Naive B cell (primary cell): ENCODE results near the gene PACS2. TPM values are rescaled to one million over a fixed set of nuclear protein-coding genes. Genes with fewer than 3 reads are reported as not detected.

ENCODE experiments used
- ATAC-seq, 2 donors: fragments of 150-1000 bp; cut with Tn5 transposase; 2 replicates each; pipeline ENCODE4 v1.10.0; 2021; ENCODE audit warnings: low read depth in 2 of 2, mild to moderate bottlenecking in 2 of 2, moderate library complexity in 2 of 2
- DNase-seq: peaks from one replicate; pipeline ENCODE4 v3.0.0; 2022
- H3K27ac Mint-ChIP-seq, 6 donors: one replicate each; pipeline ENCODE4 v1.8.0; 2020 to 2022; ENCODE audit warnings: mild to moderate bottlenecking in 6 of 6, mixed read lengths in 6 of 6, moderate library complexity in 5 of 6, inconsistent platforms in 2 of 6
- H3K27me3 Mint-ChIP-seq, 3 donors: one replicate each; pipeline ENCODE4 v1.8.0; 2021 to 2022; ENCODE audit warnings: mixed read lengths in 3 of 3, mild to moderate bottlenecking in 1 of 3
- H3K36me3 Mint-ChIP-seq, 2 donors: one replicate each; pipeline ENCODE4 v1.8.0; 2020 to 2022; ENCODE audit warnings: mixed read lengths in 2 of 2, inconsistent platforms in 1 of 2, mild to moderate bottlenecking in 1 of 2
- H3K4me1 Mint-ChIP-seq, 3 donors: one replicate each; pipeline ENCODE4 v1.8.0; 2020 to 2022; ENCODE audit warnings: mixed read lengths in 3 of 3, inconsistent platforms in 1 of 3, mild to moderate bottlenecking in 1 of 3, moderate library complexity in 1 of 3
- H3K4me3 Mint-ChIP-seq, 8 donors: one replicate each; pipeline ENCODE4 v1.8.0; 2020 to 2022; ENCODE audit warnings: mild to moderate bottlenecking in 8 of 8, mixed read lengths in 8 of 8, moderate library complexity in 8 of 8, inconsistent platforms in 2 of 8
- H3K9me3 Mint-ChIP-seq, 7 donors: one replicate each; pipeline ENCODE4 v1.8.0; 2020 to 2022; ENCODE audit warnings: mixed read lengths in 7 of 7, mild to moderate bottlenecking in 5 of 7, inconsistent platforms in 2 of 7, moderate library complexity in 1 of 7
- polyA plus RNA-seq, 6 donors: library from polyadenylated mRNA; unstranded; fragments of 300-500 nt; fragmentation: Illumina TruSeq; gene quantifications; one replicate each; pipeline ENCODE4 v1.2.3, GENCODE V29; 2021; ENCODE audit warnings: low read depth in 6 of 6

Gene PACS2
- polyA plus RNA-seq, 6 donors from 2014 or later: 1.3 to 3.7 (median 1.5) TPM

GRCh38 chr14:105390849-105391500 lies 76.4 kb downstream of the PACS2 start:
- H3K27ac Mint-ChIP-seq: peak overlapping the region in 2 of 6 donors; percentile 36 to 54
- no peak overlapping the region for H3K4me3 Mint-ChIP-seq
- H3K27me3 Mint-ChIP-seq: no peaks in the 10 kb centered on the region

GRCh38 chr14:105391541-105391940 lies 77.0 kb downstream of the PACS2 start:
- peak overlapping the region in 3 of 6 donors; percentile 47 to 88 (median 63) for H3K27ac Mint-ChIP-seq
- H3K4me1 Mint-ChIP-seq: peaks cover 9 to 15% (median 9%) of the 10 kb centered on the region in 3 donors
- DNase-seq (no peak), ATAC-seq (no peak)
- H3K9me3 Mint-ChIP-seq: no peaks in the 10 kb centered on the region
- no peak overlapping the region for H3K4me3 Mint-ChIP-seq
- H3K36me3 Mint-ChIP-seq: no peaks in the 10 kb centered on the region
- no peaks in the 10 kb centered on the region for H3K27me3 Mint-ChIP-seq

More at GRCh38 chr14:105390849-105391500, 76.4 kb downstream of the PACS2 start:
- DNase-seq (no peak), ATAC-seq (no peak)
- Mint-ChIP-seq H3K4me1 (peaks cover 9 to 15% (median 9%) of the 10 kb centered on the region in 3 donors), H3K36me3 (no peaks in the 10 kb centered on the region), H3K9me3 (no peaks in the 10 kb centered on the region)

GRCh38 chr14:105392131-105393090 lies 77.9 kb downstream of the PACS2 start:
- Mint-ChIP-seq H3K36me3 (no peaks in the 10 kb centered on the region), H3K27ac (peak overlapping the region in 3 of 6 donors; percentile 47 to 66 (median 63)), H3K9me3 (no peaks in the 10 kb centered on the region), H3K4me1 (peaks cover 9 to 15% (median 9%) of the 10 kb centered on the region in 3 donors), H3K27me3 (no peaks in the 10 kb centered on the region), H3K4me3 (no peak overlapping the region)
- DNase-seq (no peak), ATAC-seq (no peak)

- Mint-ChIP-seq H3K36me3 (no peaks in the 10 kb centered on the region), H3K4me1 (peaks cover 9 to 15% (median 14%) of the 10 kb centered on the region in 3 donors), H3K27ac (no peak overlapping the region), H3K4me3 (no peak overlapping the region), H3K27me3 (no peaks in the 10 kb centered on the region), H3K9me3 (no peaks in the 10 kb centered on the region)
- DNase-seq: no peak
- ATAC-seq: no peak
These were observed 78.6 kb downstream of the PACS2 start for GRCh38 chr14:105393151-105393550.

- Mint-ChIP-seq H3K36me3 (no peaks in the 10 kb centered on the region), H3K27me3 (no peaks in the 10 kb centered on the region), H3K27ac (peak overlapping the region in 3 of 6 donors; percentile 10 to 58 (median 37)), H3K4me1 (peaks cover 14 to 23% (median 21%) of the 10 kb centered on the region in 3 donors), H3K4me3 (peak overlapping the region in 2 of 8 donors; percentile 15 to 53), H3K9me3 (no peaks in the 10 kb centered on the region)
- DNase-seq (no peak), ATAC-seq (no peak)
These were observed 80.4 kb downstream of the PACS2 start for GRCh38 chr14:105394714-105395537.

GRCh38 chr14:105395538-105395854 lies 80.9 kb downstream of the PACS2 start:
- peaks cover 12 to 20% (median 20%) of the 10 kb centered on the region in 3 donors for H3K4me1 Mint-ChIP-seq
- no peaks in the 10 kb centered on the region for H3K9me3 Mint-ChIP-seq
- H3K4me3 Mint-ChIP-seq: peak overlapping the region in 1 of 8 donors; percentile 15
- ATAC-seq (no peak), DNase-seq (no peak)
- peak overlapping the region in 2 of 6 donors; percentile 29 to 37 for H3K27ac Mint-ChIP-seq
- peaks cover 2 to 6% of the 10 kb centered on the region in 2 donors for H3K36me3 Mint-ChIP-seq
- no peaks in the 10 kb centered on the region for H3K27me3 Mint-ChIP-seq

- H3K27ac Mint-ChIP-seq: peak overlapping the region in 5 of 6 donors; percentile 52 to 94 (median 83)
- H3K36me3 Mint-ChIP-seq: peaks cover 11 to 14% of the 10 kb centered on the region in 2 donors
- no peak for ATAC-seq
- no peak for DNase-seq
- peaks cover 13 to 22% (median 21%) of the 10 kb centered on the region in 3 donors for H3K4me1 Mint-ChIP-seq
- H3K27me3 Mint-ChIP-seq: no peaks in the 10 kb centered on the region
- peak overlapping the region; percentile 80 to 90 (median 84) for H3K4me3 Mint-ChIP-seq
- no peaks in the 10 kb centered on the region for H3K9me3 Mint-ChIP-seq
These were observed 82.9 kb downstream of the PACS2 start for GRCh38 chr14:105397350-105397931.

- H3K4me3 Mint-ChIP-seq: peak within 1 kb of the TSS; percentile 83 to 94 (median 90)
- ATAC-seq: peak; percentile 85 to 86
- no peaks in the 10 kb centered on the region for H3K27me3 Mint-ChIP-seq
- peaks cover 11 to 14% of the 10 kb centered on the region in 2 donors for H3K36me3 Mint-ChIP-seq
- DNase-seq: peak; percentile 91
- no peaks in the 10 kb centered on the region for H3K9me3 Mint-ChIP-seq
- H3K27ac Mint-ChIP-seq: peak within 1 kb of the TSS; percentile 78 to 94 (median 91)
- H3K4me1 Mint-ChIP-seq: peaks cover 18 to 22% (median 21%) of the 10 kb centered on the region in 3 donors
These were observed 83.6 kb downstream of the PACS2 start, which contains the start of gene TEX22 for GRCh38 chr14:105398044-105398725. TSS of gene TEX22 (plus strand) at chr14:105398538. CDS start at chr14:105399341, 803 bp downstream.

GRCh38 chr14:105398726-105399465 lies 84.3 kb downstream of the PACS2 start:
- DNase-seq (no peak), ATAC-seq (peak; percentile 35 to 44)
- Mint-ChIP-seq H3K9me3 (no peaks in the 10 kb centered on the region), H3K4me1 (peaks cover 18 to 23% (median 22%) of the 10 kb centered on the region in 3 donors), H3K4me3 (peak overlapping the region; percentile 83 to 94 (median 90)), H3K36me3 (peaks cover 11 to 14% of the 10 kb centered on the region in 2 donors), H3K27ac (peak overlapping the region; percentile 78 to 94 (median 86)), H3K27me3 (no peaks in the 10 kb centered on the region)

- H3K4me3 Mint-ChIP-seq: peak overlapping the region; percentile 52 to 94 (median 88)
- H3K36me3 Mint-ChIP-seq: peaks cover 11 to 14% of the 10 kb centered on the region in 2 donors
- no peak for DNase-seq
- no peaks in the 10 kb centered on the region for H3K27me3 Mint-ChIP-seq
- H3K27ac Mint-ChIP-seq: peak overlapping the region in 2 of 6 donors; percentile 83 to 87
- peaks cover 22 to 28% (median 27%) of the 10 kb centered on the region in 3 donors for H3K4me1 Mint-ChIP-seq
- ATAC-seq: no peak
- no peaks in the 10 kb centered on the region for H3K9me3 Mint-ChIP-seq
These were observed 84.9 kb downstream of the PACS2 start for GRCh38 chr14:105399466-105399775.

- no peaks in the 10 kb centered on the region for H3K27me3 Mint-ChIP-seq
- H3K9me3 Mint-ChIP-seq: no peaks in the 10 kb centered on the region
- DNase-seq (no peak), ATAC-seq (no peak)
- H3K4me3 Mint-ChIP-seq: peak overlapping the region in 7 of 8 donors; percentile 83 to 94 (median 90)
- peak overlapping the region in 1 of 6 donors; percentile 87 for H3K27ac Mint-ChIP-seq
- peaks cover 27 to 34% (median 33%) of the 10 kb centered on the region in 3 donors for H3K4me1 Mint-ChIP-seq
- peaks cover 11 to 14% of the 10 kb centered on the region in 2 donors for H3K36me3 Mint-ChIP-seq
These were observed 85.5 kb downstream of the PACS2 start for GRCh38 chr14:105400016-105400415.
